ENCODE results near the gene ATP8A2. TPM values are rescaled to one million over a fixed set of nuclear protein-coding genes. Genes with fewer than 3 reads are reported as not detected.

The ATP8A2 gene
- total RNA-seq, 2 donors from 2014 or later, result 0.23 to 6.1 TPM

DNA sequence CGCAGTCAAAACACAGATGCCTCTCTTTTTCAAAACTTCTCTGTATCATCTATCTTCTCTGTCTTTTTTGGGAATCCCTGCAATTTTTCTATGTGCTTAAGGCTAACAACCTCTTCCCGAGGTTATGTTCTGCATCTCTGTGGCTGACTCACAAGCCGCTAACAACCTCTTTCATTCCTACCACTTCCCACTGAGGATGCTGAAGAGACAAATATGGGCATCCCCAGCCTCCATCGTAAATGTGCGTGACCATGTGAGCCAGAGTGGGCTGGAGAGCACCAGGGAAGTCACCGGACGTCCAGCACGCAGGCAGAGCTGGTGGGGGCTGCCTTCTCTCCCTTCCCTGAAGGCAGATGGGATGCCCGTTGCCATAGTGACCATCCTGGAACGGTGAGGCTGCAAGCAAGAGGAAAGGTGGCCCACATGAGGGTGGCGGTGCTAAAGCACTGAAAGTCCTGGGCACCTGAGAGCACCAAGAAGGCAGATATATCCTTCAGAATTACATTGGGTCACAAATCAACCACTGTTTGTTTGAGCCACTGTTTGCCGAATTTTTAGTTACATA is 557.2 kb downstream of the ATP8A2 start:
- Histone ChIP-seq H3K27me3 (replicated peaks; ENCODE audit: insufficient read depth) (no peaks in the 10 kb centered on the region), H3K27ac (no peak overlapping the region), H3K36me3 (no peaks in the 10 kb centered on the region), H3K4me1 (replicated peaks) (no peaks in the 10 kb centered on the region), H3K4me3 (no peak overlapping the region), H3K9me3 (no peaks in the 10 kb centered on the region)
- no peak for DNase-seq (ENCODE audit: low spot score)
- TF ChIP-seq CTCF (IDR thresholded peaks at IDR 0.05) (no peak), POLR2A (IDR thresholded peaks at IDR 0.05) (no peak), POLR2AphosphoS5 (IDR thresholded peaks at IDR 0.05) (no peak)
- intact Hi-C loops (cut with DNase I), result no loop called here
- 91% methylated on average over 12 of the region's 12 CpGs for WGBS

DNA sequence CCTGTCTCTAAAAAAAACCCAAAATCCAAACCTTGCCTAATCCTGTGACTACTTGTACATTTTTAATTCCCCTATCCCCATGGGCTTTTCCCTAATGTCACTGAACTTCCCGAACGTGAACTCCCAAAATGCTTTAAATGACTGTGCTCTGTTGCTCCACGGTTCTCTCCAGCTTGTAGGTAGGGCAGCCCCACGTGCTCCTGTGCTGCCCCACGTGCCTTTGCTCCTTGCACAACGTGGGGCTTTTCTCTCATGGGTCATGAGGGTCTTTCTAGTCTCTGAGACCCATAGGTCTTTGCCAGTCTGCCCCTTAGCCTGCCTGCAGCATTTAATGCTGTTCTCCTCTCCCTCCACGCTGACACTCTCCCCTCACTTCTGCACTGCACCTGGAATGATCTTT is 558.0 kb downstream of the ATP8A2 start:
- WGBS, result 86% methylated on average over 7 of the region's 7 CpGs
- Histone ChIP-seq H3K27ac (no peak overlapping the region), H3K27me3 (replicated peaks; ENCODE audit: insufficient read depth) (no peaks in the 10 kb centered on the region), H3K36me3 (no peaks in the 10 kb centered on the region), H3K4me1 (replicated peaks) (no peaks in the 10 kb centered on the region), H3K9me3 (no peaks in the 10 kb centered on the region), H3K4me3 (no peak overlapping the region)
- DNase-seq (ENCODE audit: low spot score), result no peak
- intact Hi-C loops (cut with DNase I), result no loop called here
- TF ChIP-seq POLR2AphosphoS5 (IDR thresholded peaks at IDR 0.05) (no peak), CTCF (IDR thresholded peaks at IDR 0.05) (no peak), POLR2A (IDR thresholded peaks at IDR 0.05) (no peak)

- no peaks in the 10 kb centered on the region for H3K9me3 ChIP-seq
- DNase-seq (ENCODE audit: low spot score), result no peak
- H3K4me1 ChIP-seq (replicated peaks), result no peaks in the 10 kb centered on the region
- intact Hi-C loops (cut with DNase I), result no loop called here
- 89% methylated on average over 6 of the region's 6 CpGs for WGBS
- H3K27me3 ChIP-seq (replicated peaks; ENCODE audit: insufficient read depth), result no peaks in the 10 kb centered on the region
- TF ChIP-seq POLR2A (IDR thresholded peaks at IDR 0.05) (no peak), POLR2AphosphoS5 (IDR thresholded peaks at IDR 0.05) (no peak), CTCF (IDR thresholded peaks at IDR 0.05) (no peak)
- H3K36me3 ChIP-seq, result no peaks in the 10 kb centered on the region
- H3K27ac ChIP-seq, result no peak overlapping the region
- no peak overlapping the region for H3K4me3 ChIP-seq
Measured at GRCh38 chr13:25930653-25931052, 558.9 kb downstream of the ATP8A2 start.

- 88% methylated on average over 1 of the region's 1 CpG for WGBS
- H3K36me3 ChIP-seq, result no peaks in the 10 kb centered on the region
- DNase-seq (ENCODE audit: low spot score), result no peak
- TF ChIP-seq POLR2AphosphoS5 (IDR thresholded peaks at IDR 0.05) (no peak), CTCF (IDR thresholded peaks at IDR 0.05) (no peak), POLR2A (IDR thresholded peaks at IDR 0.05) (no peak)
- no peaks in the 10 kb centered on the region for H3K27me3 ChIP-seq (replicated peaks; ENCODE audit: insufficient read depth)
- no peaks in the 10 kb centered on the region for H3K4me1 ChIP-seq (replicated peaks)
- intact Hi-C loops (cut with DNase I), result no loop called here
- no peak overlapping the region for H3K27ac ChIP-seq
- H3K4me3 ChIP-seq, result no peak overlapping the region
- H3K9me3 ChIP-seq, result no peaks in the 10 kb centered on the region
Measured at GRCh38 chr13:25932365-25932764, 560.6 kb downstream of the ATP8A2 start.

DNA sequence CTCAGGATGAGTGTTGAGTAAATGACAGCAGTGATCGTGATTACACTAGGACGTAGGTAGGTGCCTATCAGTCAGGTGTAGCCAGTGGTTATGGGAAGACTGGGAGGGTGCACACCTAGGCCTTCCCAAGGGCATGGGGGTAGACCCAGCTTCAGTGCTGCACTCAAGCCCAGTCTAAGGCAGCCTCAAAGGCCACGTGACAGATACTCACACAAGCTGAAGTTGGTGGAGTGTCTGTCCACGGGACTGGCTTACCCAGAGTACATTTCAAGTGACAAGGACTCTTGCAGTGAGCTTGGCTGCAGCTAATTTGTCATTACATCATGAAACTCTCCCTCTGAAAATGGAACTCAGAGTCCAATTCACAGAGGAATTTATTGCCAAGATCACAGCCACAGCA is 561.7 kb downstream of the ATP8A2 start:
- Histone ChIP-seq H3K4me3 (no peak overlapping the region), H3K36me3 (no peaks in the 10 kb centered on the region), H3K27ac (no peak overlapping the region), H3K4me1 (replicated peaks) (no peaks in the 10 kb centered on the region), H3K9me3 (no peaks in the 10 kb centered on the region), H3K27me3 (replicated peaks; ENCODE audit: insufficient read depth) (no peaks in the 10 kb centered on the region)
- TF ChIP-seq POLR2AphosphoS5 (IDR thresholded peaks at IDR 0.05) (no peak), CTCF (IDR thresholded peaks at IDR 0.05) (no peak), POLR2A (IDR thresholded peaks at IDR 0.05) (no peak)
- WGBS, result 81% methylated on average over 4 of the region's 4 CpGs
- DNase-seq (ENCODE audit: low spot score), result no peak
- intact Hi-C loops (cut with DNase I), result no loop called here
